NCI-H2107 (cell line): ENCODE results near the gene DHX35.
"Not testable (repeated sequence)": the region's sequence is repeated elsewhere in the genome, so short reads cannot be mapped to it uniquely, and the experiment has no call there.

Experiments
- DNase-seq: peaks from one replicate; lab custom pipeline; 2025; lab: John Stamatoyannopoulos, UW

DHX35 gene

GRCh38 chr20:38940644-38941043 lies 21.5 kb upstream of the DHX35 start:
- no peak for DNase-seq

- DNase-seq: no peak
Measured at GRCh38 chr20:38941726-38942389, 20.3 kb upstream of the DHX35 start.

GRCh38 chr20:38945012-38945411 lies 17.1 kb upstream of the DHX35 start:
- no peak for DNase-seq

- DNase-seq: no peak
Measured at GRCh38 chr20:38946836-38947235, 15.3 kb upstream of the DHX35 start.

- no peak for DNase-seq
Measured at GRCh38 chr20:38947931-38948362, 14.2 kb upstream of the DHX35 start.

- no peak for DNase-seq
Measured at GRCh38 chr20:38950254-38950653, 11.9 kb upstream of the DHX35 start.

GRCh38 chr20:38951611-38952010 lies 10.5 kb upstream of the DHX35 start:
- no peak for DNase-seq

- DNase-seq: no peak
Measured at GRCh38 chr20:38952153-38952552, 10.0 kb upstream of the DHX35 start.

GRCh38 chr20:38953630-38954340 lies 8.4 kb upstream of the DHX35 start:
- no peak for DNase-seq

- DNase-seq: no peak
Measured at GRCh38 chr20:38957235-38957876, 4.8 kb upstream of the DHX35 start.

GRCh38 chr20:38957915-38958485 lies 4.1 kb upstream of the DHX35 start:
- DNase-seq: no peak

- DNase-seq: not testable (repeated sequence)
Measured at GRCh38 chr20:38960187-38960687, 1.9 kb upstream of the DHX35 start.

- DNase-seq: no peak
Measured at GRCh38 chr20:38961530-38962043, 557 bp upstream of the DHX35 start.

GRCh38 chr20:38962928-38963401 lies 821 bp downstream of the DHX35 start:
- no peak for DNase-seq

- DNase-seq: no peak
Measured at GRCh38 chr20:38963745-38964144, 1.6 kb downstream of the DHX35 start.

GRCh38 chr20:38965264-38965663 lies 3.1 kb downstream of the DHX35 start:
- no peak for DNase-seq

GRCh38 chr20:38968090-38968489 lies 5.9 kb downstream of the DHX35 start:
- no peak for DNase-seq

- DNase-seq: no peak
Measured at GRCh38 chr20:38969708-38970107, 7.6 kb downstream of the DHX35 start.

- no peak for DNase-seq
Measured at GRCh38 chr20:38970302-38970701, 8.2 kb downstream of the DHX35 start.

- DNase-seq: no peak
Measured at GRCh38 chr20:38973107-38973506, 11.0 kb downstream of the DHX35 start.

GRCh38 chr20:38973645-38974044 lies 11.5 kb downstream of the DHX35 start:
- no peak for DNase-seq

GRCh38 chr20:38975539-38976120 lies 13.5 kb downstream of the DHX35 start:
- no peak for DNase-seq
